ENCODE measurements around the gene DKK3. TPM values are rescaled to one million over a fixed set of nuclear protein-coding genes. Genes with fewer than 3 reads are reported as not detected.

DKK3 gene
- total and polyA plus RNA-seq, 2 donors from 2014 or later: 49.6 to 59.5 TPM

DNA sequence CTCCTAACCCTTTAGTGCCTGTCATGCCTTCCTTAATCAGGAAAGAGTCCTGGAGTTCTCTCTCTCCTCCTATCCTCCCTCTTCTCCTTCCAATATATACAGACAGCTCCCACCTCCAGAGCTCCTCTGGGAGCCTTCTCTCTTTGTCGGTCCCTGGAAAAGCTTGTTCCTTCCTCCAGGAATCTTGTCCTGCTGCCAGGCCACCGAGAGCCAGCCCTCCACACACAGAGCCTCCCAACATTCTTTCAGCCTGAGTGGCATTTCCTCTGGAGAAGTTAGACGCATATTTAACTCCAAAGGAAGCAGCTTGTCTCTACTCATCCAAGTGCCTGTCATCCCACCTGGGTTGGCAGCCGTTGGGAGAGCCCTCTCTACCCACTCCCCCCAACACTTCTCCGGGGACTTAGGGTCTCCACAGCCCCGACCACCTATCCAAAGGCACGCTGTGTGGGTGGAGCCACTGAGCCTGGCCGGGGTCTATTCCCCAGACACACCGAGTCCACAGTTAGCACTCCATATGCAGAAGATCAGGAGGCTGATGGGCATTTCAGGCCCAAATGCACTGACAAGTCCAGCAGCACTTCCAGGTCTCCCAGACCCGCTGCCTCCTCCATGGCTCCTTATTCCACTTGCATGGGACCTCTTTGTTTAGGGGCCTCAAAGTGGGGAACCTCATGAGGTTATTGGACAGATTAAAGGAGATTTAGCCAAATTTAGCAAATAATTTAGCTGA, 31.1 kb downstream of the DKK3 start:
- Histone ChIP-seq H3K4me3 (ENCODE audit: low read length in 3 of 3) (no peak overlapping the region), H3K9ac (ENCODE audit: low read length in 3 of 3) (no peak overlapping the region), H3K27me3 (ENCODE audit: control insufficient read depth, insufficient read depth, low read length) (no peaks in the 10 kb centered on the region), H3K4me1 (ENCODE audit: control insufficient read depth in 2 of 3, insufficient read depth in 2 of 3, low read depth in 1 of 3, low read length in 3 of 3) (peaks cover 0 to 47% (median 24%) of the 10 kb centered on the region in 3 donors), H3K9me3 (ENCODE audit: control insufficient read depth in 2 of 3, insufficient read depth in 1 of 3, low read length in 3 of 3) (no peaks in the 10 kb centered on the region), H3K36me3 (ENCODE audit: control insufficient read depth in 2 of 3, insufficient read depth in 3 of 3, low read length in 3 of 3) (no peaks in the 10 kb centered on the region), H3K27ac (ENCODE audit: low read depth in 2 of 2, low read length in 2 of 2) (peak overlapping the region in 1 of 2 donors; percentile 71)
- DNase-seq (peak in 4 of 5 donors; percentile 49 to 83 (median 64)), FAIRE-seq (no peak)
- intact Hi-C loops (cut with DNase I): no loop called here
- TF ChIP-seq, protein P1, sequence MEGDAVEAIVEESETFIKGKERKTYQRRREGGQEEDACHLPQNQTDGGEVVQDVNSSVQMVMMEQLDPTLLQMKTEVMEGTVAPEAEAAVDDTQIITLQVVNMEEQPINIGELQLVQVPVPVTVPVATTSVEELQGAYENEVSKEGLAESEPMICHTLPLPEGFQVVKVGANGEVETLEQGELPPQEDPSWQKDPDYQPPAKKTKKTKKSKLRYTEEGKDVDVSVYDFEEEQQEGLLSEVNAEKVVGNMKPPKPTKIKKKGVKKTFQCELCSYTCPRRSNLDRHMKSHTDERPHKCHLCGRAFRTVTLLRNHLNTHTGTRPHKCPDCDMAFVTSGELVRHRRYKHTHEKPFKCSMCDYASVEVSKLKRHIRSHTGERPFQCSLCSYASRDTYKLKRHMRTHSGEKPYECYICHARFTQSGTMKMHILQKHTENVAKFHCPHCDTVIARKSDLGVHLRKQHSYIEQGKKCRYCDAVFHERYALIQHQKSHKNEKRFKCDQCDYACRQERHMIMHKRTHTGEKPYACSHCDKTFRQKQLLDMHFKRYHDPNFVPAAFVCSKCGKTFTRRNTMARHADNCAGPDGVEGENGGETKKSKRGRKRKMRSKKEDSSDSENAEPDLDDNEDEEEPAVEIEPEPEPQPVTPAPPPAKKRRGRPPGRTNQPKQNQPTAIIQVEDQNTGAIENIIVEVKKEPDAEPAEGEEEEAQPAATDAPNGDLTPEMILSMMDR (IDR thresholded peaks at IDR 0.05; ENCODE audit: borderline replicate concordance, extremely low read depth, insufficient read depth): no peak

DNA sequence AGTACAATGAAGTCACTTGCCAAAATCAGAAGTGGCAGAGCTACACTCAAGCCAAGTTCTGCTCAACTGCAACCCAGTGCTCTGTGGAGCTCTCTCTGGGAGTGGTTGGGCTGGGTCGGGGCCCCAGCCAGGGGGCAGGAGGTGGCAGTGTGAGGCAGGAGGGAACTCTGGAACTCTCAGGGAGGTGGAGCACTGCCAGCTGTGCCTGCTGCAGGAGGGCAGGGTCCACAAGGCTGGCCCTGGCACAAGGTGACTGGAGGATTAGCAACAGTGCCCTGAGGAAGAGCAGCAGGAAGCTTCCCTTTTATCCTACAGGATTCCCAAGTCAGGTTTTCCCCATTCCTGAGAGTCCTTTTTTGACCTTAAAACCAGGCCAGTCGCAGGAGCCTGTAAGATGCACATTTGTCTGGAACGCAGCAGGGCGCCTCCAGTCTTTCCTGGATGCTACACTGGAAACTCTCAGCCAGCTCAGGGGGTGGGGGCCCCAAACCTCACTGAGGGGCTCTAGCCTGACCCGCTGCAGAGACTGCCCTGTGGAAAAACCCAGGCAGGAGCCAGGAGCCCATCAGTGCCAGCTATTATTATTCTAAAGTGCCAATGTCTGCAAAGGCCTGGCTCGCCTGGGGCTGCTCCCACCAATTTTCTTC, 31.8 kb downstream of the DKK3 start:
- DNase-seq (no peak), FAIRE-seq (no peak)
- peak overlapping the region in 1 of 2 donors; percentile 71 for H3K27ac ChIP-seq (ENCODE audit: low read depth in 2 of 2, low read length in 2 of 2)
- no peak overlapping the region for H3K9ac ChIP-seq (ENCODE audit: low read length in 3 of 3)
- H3K27me3 ChIP-seq (ENCODE audit: control insufficient read depth, insufficient read depth, low read length): no peaks in the 10 kb centered on the region
- no peak overlapping the region for H3K4me3 ChIP-seq (ENCODE audit: low read length in 3 of 3)
- intact Hi-C loops (cut with DNase I): no loop called here
- H3K4me1 ChIP-seq (ENCODE audit: control insufficient read depth in 2 of 3, insufficient read depth in 2 of 3, low read depth in 1 of 3, low read length in 3 of 3): peaks cover 0 to 47% (median 24%) of the 10 kb centered on the region in 3 donors
- TF ChIP-seq, protein P1 (IDR thresholded peaks at IDR 0.05; ENCODE audit: borderline replicate concordance, extremely low read depth, insufficient read depth): no peak
- H3K9me3 ChIP-seq (ENCODE audit: control insufficient read depth in 2 of 3, insufficient read depth in 1 of 3, low read length in 3 of 3): no peaks in the 10 kb centered on the region
- H3K36me3 ChIP-seq (ENCODE audit: control insufficient read depth in 2 of 3, insufficient read depth in 3 of 3, low read length in 3 of 3): no peaks in the 10 kb centered on the region

DNA sequence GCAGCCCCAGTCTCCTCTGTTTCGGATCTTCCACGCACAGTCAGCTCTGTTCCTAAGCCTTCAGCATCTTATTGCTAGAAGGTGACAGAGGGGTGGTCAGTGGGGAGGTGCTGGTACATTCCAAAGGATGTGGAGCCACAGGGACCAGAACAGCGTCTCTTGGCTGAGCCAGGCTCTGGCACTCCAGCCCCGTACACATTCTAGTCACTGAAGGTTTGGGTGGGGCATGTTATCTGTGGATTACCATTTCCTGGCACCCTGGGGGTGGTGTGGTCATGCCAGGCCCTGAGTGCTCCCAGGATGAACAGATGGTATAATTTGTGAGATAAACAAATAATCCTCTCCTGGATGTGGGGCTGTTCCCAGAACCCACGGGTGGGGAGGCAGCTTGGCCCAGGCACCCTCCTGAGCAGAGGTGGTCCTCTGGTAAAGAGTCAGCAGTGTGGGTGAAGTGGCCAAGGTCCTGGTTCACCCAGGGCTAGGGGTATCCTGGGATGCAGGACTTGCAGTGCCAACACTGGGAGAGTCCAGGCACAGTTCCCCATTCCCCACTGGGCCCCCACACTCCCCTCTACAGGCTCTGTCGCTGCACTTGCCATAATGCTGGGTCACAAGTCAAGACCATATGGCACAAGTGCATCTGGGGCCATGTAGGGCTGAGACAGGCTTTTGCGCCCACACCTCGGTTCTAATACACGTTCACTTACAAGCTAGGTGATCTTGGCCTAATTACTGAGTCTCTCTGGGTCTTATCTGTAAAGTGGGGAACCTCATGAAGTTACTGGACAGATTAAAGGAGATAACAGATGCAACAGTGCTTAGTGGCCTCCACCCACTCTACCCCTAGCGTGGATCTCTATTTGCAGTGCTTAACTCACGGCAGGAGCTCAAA, 33.0 kb downstream of the DKK3 start:
- H3K36me3 ChIP-seq (ENCODE audit: control insufficient read depth in 2 of 3, insufficient read depth in 3 of 3, low read length in 3 of 3): no peaks in the 10 kb centered on the region

More for the DNA sequence above, 33.0 kb downstream of the DKK3 start:
- Histone ChIP-seq H3K4me3 (ENCODE audit: low read length in 3 of 3) (no peak overlapping the region), H3K4me1 (ENCODE audit: control insufficient read depth in 2 of 3, insufficient read depth in 2 of 3, low read depth in 1 of 3, low read length in 3 of 3) (peaks cover 0 to 47% (median 24%) of the 10 kb centered on the region in 3 donors), H3K9ac (ENCODE audit: low read length in 3 of 3) (no peak overlapping the region), H3K27me3 (ENCODE audit: control insufficient read depth, insufficient read depth, low read length) (no peaks in the 10 kb centered on the region), H3K27ac (ENCODE audit: low read depth in 2 of 2, low read length in 2 of 2) (no peak overlapping the region), H3K9me3 (ENCODE audit: control insufficient read depth in 2 of 3, insufficient read depth in 1 of 3, low read length in 3 of 3) (no peaks in the 10 kb centered on the region)
- peak in 1 of 5 donors; percentile 1 for DNase-seq
- intact Hi-C loops (cut with DNase I): no loop called here
- FAIRE-seq: no peak
- TF ChIP-seq, protein P1 (IDR thresholded peaks at IDR 0.05; ENCODE audit: borderline replicate concordance, extremely low read depth, insufficient read depth): no peak

All from kidney (tissue), 14 donors.